DND-41 (cell line): ENCODE data around the gene SRRT.

Source experiments
- EZH2 ChIP-seq: IDR thresholded peaks from 3 replicates; pipeline ENCODE4 v1.6.1; 2012; ENCODE audit warnings: borderline replicate concordance, low read depth, mild to moderate bottlenecking, moderate library complexity, low read length, inconsistent platforms; ENCODE audit not compliant: severe bottlenecking
- TF ChIP-seq, protein P1 (sequence below): IDR thresholded peaks from 2 replicates; pipeline ENCODE4 v1.5.1; 2012; ENCODE audit warnings: borderline replicate concordance, low read length, moderate library complexity, mild to moderate bottlenecking; ENCODE audit not compliant: poor library complexity, severe bottlenecking; ENCODE audit errors: extremely low read depth

DNA sequence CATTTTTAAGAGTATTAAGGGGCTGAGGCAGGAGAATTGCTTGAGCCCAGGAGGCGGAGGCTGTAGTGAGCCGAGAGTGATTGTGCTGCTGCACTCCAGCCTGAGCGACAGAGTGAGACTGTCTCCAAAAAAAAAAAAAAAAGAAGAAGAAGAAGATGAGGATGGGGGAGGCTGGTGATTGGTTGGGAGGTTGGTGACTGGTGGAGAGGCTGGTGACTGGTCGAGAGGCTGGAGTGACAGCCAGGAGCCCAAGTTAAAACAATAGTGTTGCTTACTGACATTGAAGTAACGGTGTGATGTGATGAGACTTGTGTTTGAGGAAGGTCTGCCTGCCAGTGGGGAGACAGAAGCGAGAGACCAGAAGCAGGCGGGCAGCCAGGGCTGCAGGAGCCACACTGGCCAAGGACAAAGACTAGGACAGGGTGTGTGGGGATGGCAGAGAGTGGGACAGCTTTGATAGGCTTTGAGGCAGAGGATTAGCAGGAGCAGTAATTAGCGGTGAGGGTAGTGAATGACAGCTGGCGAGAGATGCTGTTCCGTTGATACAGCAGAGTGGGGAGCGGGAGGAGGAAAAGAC is 4.9 kb downstream of the SRRT start:
- TF ChIP-seq, protein P1, sequence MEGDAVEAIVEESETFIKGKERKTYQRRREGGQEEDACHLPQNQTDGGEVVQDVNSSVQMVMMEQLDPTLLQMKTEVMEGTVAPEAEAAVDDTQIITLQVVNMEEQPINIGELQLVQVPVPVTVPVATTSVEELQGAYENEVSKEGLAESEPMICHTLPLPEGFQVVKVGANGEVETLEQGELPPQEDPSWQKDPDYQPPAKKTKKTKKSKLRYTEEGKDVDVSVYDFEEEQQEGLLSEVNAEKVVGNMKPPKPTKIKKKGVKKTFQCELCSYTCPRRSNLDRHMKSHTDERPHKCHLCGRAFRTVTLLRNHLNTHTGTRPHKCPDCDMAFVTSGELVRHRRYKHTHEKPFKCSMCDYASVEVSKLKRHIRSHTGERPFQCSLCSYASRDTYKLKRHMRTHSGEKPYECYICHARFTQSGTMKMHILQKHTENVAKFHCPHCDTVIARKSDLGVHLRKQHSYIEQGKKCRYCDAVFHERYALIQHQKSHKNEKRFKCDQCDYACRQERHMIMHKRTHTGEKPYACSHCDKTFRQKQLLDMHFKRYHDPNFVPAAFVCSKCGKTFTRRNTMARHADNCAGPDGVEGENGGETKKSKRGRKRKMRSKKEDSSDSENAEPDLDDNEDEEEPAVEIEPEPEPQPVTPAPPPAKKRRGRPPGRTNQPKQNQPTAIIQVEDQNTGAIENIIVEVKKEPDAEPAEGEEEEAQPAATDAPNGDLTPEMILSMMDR: no peak
- no peak for TF ChIP-seq EZH2
